OCI-LY7 (cell line): Measurements from ENCODE around the gene MACROD2. TPM values are rescaled to one million over a fixed set of nuclear protein-coding genes. Genes with fewer than 3 reads are reported as not detected.

Source experiments
- BruUV-seq: library from RNA; stranded (reverse); fragments of 400-500 nt; replicated peaks from 2 replicates; lab custom pipeline; 2021; lab: Mats Ljungman, UMichigan
- CTCF ChIA-PET: fragments of 300-600 bp; sonication (Branson Sonifier 250); formaldehyde crosslinking; loops from one replicate; lab custom pipeline; 2022; ENCODE audit warnings: antibody characterized with exemption; ENCODE audit not compliant: unreplicated experiment; lab: Charles Lee
- POLR2A ChIA-PET: fragments of 300-600 bp; sonication (Branson Sonifier 250); formaldehyde crosslinking; loops from one replicate; lab custom pipeline; 2022; ENCODE audit warnings: antibody characterized with exemption; lab: Charles Lee
- DNase-seq: peaks from one replicate; pipeline ENCODE4 v3.0.0-alpha.2; 2015; ENCODE audit warnings: low spot score
- H2AFZ ChIP-seq: fragments of 200-600 bp; sonication (generic), shearing (Covaris generic); 2 replicates; pipeline ENCODE4 v1.6.1; 2014; ENCODE audit warnings: mild to moderate bottlenecking, antibody characterized with exemption, low read length, moderate library complexity
- H3K27ac ChIP-seq: fragments of 200-600 bp; sonication (generic); 2 replicates; pipeline ENCODE4 v1.5.1; 2014; ENCODE audit warnings: mixed run types, low read depth, mild to moderate bottlenecking, moderate library complexity, low read length, inconsistent platforms; ENCODE audit not compliant: poor library complexity, severe bottlenecking
- H3K36me3 ChIP-seq: fragments of 200-600 bp; sonication (generic); 2 replicates; pipeline ENCODE4 v1.6.1; 2014; ENCODE audit warnings: mild to moderate bottlenecking, antibody characterized with exemption, low read length, moderate library complexity, mixed read lengths; ENCODE audit not compliant: insufficient read depth
- H3K4me1 ChIP-seq: fragments of 200-600 bp; sonication (generic); 2 replicates; pipeline ENCODE4 v1.5.1; 2014; ENCODE audit warnings: mild to moderate bottlenecking, low read length; ENCODE audit not compliant: insufficient read depth, poor library complexity, severe bottlenecking
- H3K4me2 ChIP-seq: fragments of 200-600 bp; sonication (generic); 2 replicates; pipeline ENCODE4 v1.6.1; 2014; ENCODE audit warnings: mild to moderate bottlenecking, low read length
- H3K4me3 ChIP-seq: fragments of 200-600 bp; sonication (generic); 2 replicates; pipeline ENCODE4 v1.5.1; 2014; ENCODE audit warnings: mild to moderate bottlenecking, low read depth, low read length; ENCODE audit not compliant: poor library complexity, severe bottlenecking
- H3K79me2 ChIP-seq: fragments of 200-600 bp; sonication (generic); 2 replicates; pipeline ENCODE4 v1.6.1; 2016; ENCODE audit warnings: low read depth, mild to moderate bottlenecking, low read length, moderate library complexity, mixed read lengths; ENCODE audit not compliant: insufficient read depth
- H3K9me2 ChIP-seq: fragments of 200-600 bp; sonication (generic); 2 replicates; pipeline ENCODE4 v1.6.1; 2016; ENCODE audit warnings: mild to moderate bottlenecking, low read length, mixed read lengths; ENCODE audit not compliant: insufficient read depth
- H3K9me3 ChIP-seq: fragments of 200-600 bp; sonication (generic); 2 replicates; pipeline ENCODE4 v1.6.1; 2014; ENCODE audit warnings: mild to moderate bottlenecking, mixed run types, low read length, mixed read lengths
- H4K20me1 ChIP-seq: fragments of 200-600 bp; sonication (generic); 2 replicates; pipeline ENCODE4 v1.6.1; 2014; ENCODE audit warnings: mild to moderate bottlenecking, antibody characterized with exemption, low read length, moderate library complexity, mixed read lengths; ENCODE audit not compliant: insufficient read depth
- CTCF ChIP-seq: fragments of 200-600 bp; sonication (generic); conservative IDR thresholded peaks from 2 replicates; pipeline ENCODE4 v1.5.1; 2014; ENCODE audit warnings: mild to moderate bottlenecking, antibody characterized with exemption, low read length, moderate library complexity, mixed read lengths
- EZH2phosphoT487 ChIP-seq: fragments of 200-600 bp; sonication (generic); IDR thresholded peaks from 2 replicates; pipeline ENCODE4 v1.6.1; 2018; ENCODE audit warnings: low read depth, borderline replicate concordance, mild to moderate bottlenecking, mixed run types, antibody characterized with exemption, low read length, moderate library complexity, mixed read lengths
- intact Hi-C: fragments of 100-400 bp; cut with micrococcal nuclease; formaldehyde crosslinking; loops from one replicate; pipeline ENCODE4 v1.10.0; 2022; ENCODE audit not compliant: unreplicated experiment
- total RNA-seq, 2 experiments: library from RNA; depleted of rRNA in 1 of 2; stranded (reverse); fragments of >200 nt in 1 of 2; shearing (Covaris generic) in 1 of 2; gene quantifications; 2 replicates each; pipeline ENCODE4 v1.2.3, GENCODE V29; 2014 to 2022

Gene MACROD2
- total RNA-seq, 2 experiments from 2014 or later: 0.09 to 4.5 TPM

GRCh38 chr20:15320941-15321340 lies 1325.6 kb downstream of the MACROD2 start:
- no TSS peak for BruUV-seq
- no peaks in the 10 kb centered on the region for H3K79me2 ChIP-seq
- no peaks in the 10 kb centered on the region for H3K9me2 ChIP-seq
- no peak overlapping the region for H2AFZ ChIP-seq
- intact Hi-C loops: no loop called here
- TF ChIP-seq EZH2phosphoT487 (no peak), CTCF (no peak)
- no peaks in the 10 kb centered on the region for H3K4me1 ChIP-seq
- no peak overlapping the region for H3K4me2 ChIP-seq
- no peaks in the 10 kb centered on the region for H3K36me3 ChIP-seq
- no peaks in the 10 kb centered on the region for H3K9me3 ChIP-seq
- ChIA-PET CTCF (no interaction called here), POLR2A (no interaction called here)
- no peak overlapping the region for H3K27ac ChIP-seq
- no peak overlapping the region for H3K4me3 ChIP-seq
- H4K20me1 ChIP-seq: no peaks in the 10 kb centered on the region
- no peak for DNase-seq

- DNase-seq: no peak
- BruUV-seq: no TSS peak
- H3K4me1 ChIP-seq: no peaks in the 10 kb centered on the region
- no peak overlapping the region for H3K4me3 ChIP-seq
- no peaks in the 10 kb centered on the region for H4K20me1 ChIP-seq
- no peaks in the 10 kb centered on the region for H3K9me2 ChIP-seq
- H2AFZ ChIP-seq: no peak overlapping the region
- ChIA-PET CTCF (no interaction called here), POLR2A (no interaction called here)
- no peaks in the 10 kb centered on the region for H3K9me3 ChIP-seq
- intact Hi-C loops: no loop called here
- H3K79me2 ChIP-seq: no peaks in the 10 kb centered on the region
- H3K4me2 ChIP-seq: no peak overlapping the region
- H3K27ac ChIP-seq: no peak overlapping the region
- TF ChIP-seq EZH2phosphoT487 (no peak), CTCF (no peak)
- no peaks in the 10 kb centered on the region for H3K36me3 ChIP-seq
These were observed 1331.8 kb downstream of the MACROD2 start for GRCh38 chr20:15327123-15327522.

- ChIA-PET CTCF (no interaction called here), POLR2A (no interaction called here)
- intact Hi-C loops: no loop called here
- BruUV-seq: no TSS peak
- TF ChIP-seq CTCF: no peak
- no peak for TF ChIP-seq EZH2phosphoT487
- H3K4me3 ChIP-seq: no peak overlapping the region
- no peak overlapping the region for H3K27ac ChIP-seq
- no peaks in the 10 kb centered on the region for H3K79me2 ChIP-seq
- no peak for DNase-seq
- no peaks in the 10 kb centered on the region for H3K36me3 ChIP-seq
- H3K9me3 ChIP-seq: no peaks in the 10 kb centered on the region
- H4K20me1 ChIP-seq: no peaks in the 10 kb centered on the region
- no peak overlapping the region for H3K4me2 ChIP-seq
- H2AFZ ChIP-seq: no peak overlapping the region
- no peaks in the 10 kb centered on the region for H3K9me2 ChIP-seq
- H3K4me1 ChIP-seq: no peaks in the 10 kb centered on the region
These were observed 1332.8 kb downstream of the MACROD2 start for GRCh38 chr20:15328084-15328483.
